Endothelial cell of umbilical vein (primary cell): ENCODE results near the gene MFSD6. TPM values are rescaled to one million over a fixed set of nuclear protein-coding genes. Genes with fewer than 3 reads are reported as not detected.

Experiments used
- BruUV-seq: library from RNA; stranded (reverse); fragments of 400-500 nt; replicated peaks from 2 replicates; lab custom pipeline; 2021; lab: Mats Ljungman, UMichigan
- CTCF ChIA-PET: fragments of 300-600, 350-600 bp; sonication (Branson Sonifier 250); formaldehyde crosslinking; loops from one replicate; lab custom pipeline; 2021; ENCODE audit warnings: antibody characterized with exemption, inconsistent platforms; lab: Charles Lee
- POLR2A ChIA-PET: fragments of 300-600, 350-600 bp; sonication (Branson Sonifier 250); formaldehyde crosslinking; loops from one replicate; lab custom pipeline; 2021; ENCODE audit warnings: antibody characterized with exemption, inconsistent platforms; lab: Charles Lee
- DNase-seq: peaks from one replicate; pipeline ENCODE4 v3.0.0-alpha.2; 2011; ENCODE audit warnings: low read depth, low spot score
- FAIRE-seq: peaks from 2 replicates; lab custom pipeline; 2011; peaks lifted over from hg19 to GRCh38; lab: Jason Lieb, UNC
- H2AFZ ChIP-seq: 2 replicates; pipeline ENCODE4 v1.6.0; 2012; ENCODE audit warnings: low read depth, low read length, control low read depth, inconsistent platforms
- H3K27ac ChIP-seq: 2 replicates; pipeline ENCODE4 v1.5.1; 2011; ENCODE audit warnings: low read depth, mild to moderate bottlenecking, control low read depth, low read length, moderate library complexity; ENCODE audit not compliant: insufficient read depth
- H3K27me3 ChIP-seq, 2 experiments: 2 replicates each; pipeline versions ENCODE4 v1.6.0 to v1.6.1; 2011; ENCODE audit warnings: low read length in 2 of 2, mixed read lengths in 1 of 2; ENCODE audit not compliant: control insufficient read depth in 2 of 2, insufficient read depth in 2 of 2
- H3K36me3 ChIP-seq, 2 experiments: 2 replicates in 1 of 2; 3 replicates in 1 of 2; pipeline ENCODE4 v1.5.1; 2011; ENCODE audit warnings: low read length in 2 of 2, mild to moderate bottlenecking in 1 of 2, moderate library complexity in 1 of 2; ENCODE audit not compliant: control insufficient read depth in 2 of 2, insufficient read depth in 2 of 2; ENCODE audit errors: extremely low read depth in 1 of 2
- H3K4me1 ChIP-seq: 3 replicates; pipeline ENCODE4 v1.5.1; 2011; ENCODE audit warnings: mild to moderate bottlenecking, low read length; ENCODE audit not compliant: control insufficient read depth, insufficient read depth; ENCODE audit errors: extremely low read depth
- H3K4me2 ChIP-seq: 2 replicates; pipeline ENCODE4 v1.6.1; 2011; ENCODE audit warnings: low read length, control low read depth, mixed read lengths; ENCODE audit not compliant: insufficient read depth
- H3K4me3 ChIP-seq, 3 experiments: fragments of 200-600 bp in 1 of 3; sonication (generic), shearing (Covaris generic) in 1 of 3; replicated peaks in 1 of 3; 2 replicates each; pipeline ENCODE4 v1.5.1; 2011 to 2016; ENCODE audit warnings: control low read depth in 3 of 3, low read length in 3 of 3, mild to moderate bottlenecking in 2 of 3, inconsistent platforms in 1 of 3, low read depth in 1 of 3, moderate library complexity in 1 of 3; ENCODE audit not compliant: insufficient read depth in 1 of 3
- H3K79me2 ChIP-seq: 2 replicates; pipeline ENCODE4 v1.6.0; 2012; ENCODE audit warnings: low read length, inconsistent platforms; ENCODE audit not compliant: control insufficient read depth, insufficient read depth
- H3K9ac ChIP-seq: replicated peaks from 2 replicates; pipeline ENCODE3; 2011; ENCODE audit warnings: low read length, control low read depth; ENCODE audit not compliant: insufficient read depth; ENCODE audit errors: extremely low read depth
- H3K9me1 ChIP-seq: replicated peaks from 3 replicates; pipeline ENCODE4 v1.6.0; 2011; ENCODE audit warnings: mild to moderate bottlenecking, low read length; ENCODE audit not compliant: control insufficient read depth, insufficient read depth; ENCODE audit errors: extremely low read depth
- H3K9me3 ChIP-seq: replicated peaks from 2 replicates; pipeline ENCODE4 v1.5.1; 2012; ENCODE audit warnings: low read length, inconsistent platforms; ENCODE audit not compliant: control insufficient read depth, insufficient read depth
- H4K20me1 ChIP-seq: replicated peaks from 2 replicates; pipeline ENCODE3; 2011; ENCODE audit warnings: mild to moderate bottlenecking, low read length; ENCODE audit not compliant: control insufficient read depth, insufficient read depth; ENCODE audit errors: extremely low read depth
- EZH2 ChIP-seq: IDR thresholded peaks from 2 replicates; pipeline ENCODE4 v1.6.1; 2012; ENCODE audit warnings: borderline replicate concordance, low read depth, mild to moderate bottlenecking, moderate library complexity, low read length, inconsistent platforms; ENCODE audit not compliant: severe bottlenecking
- FOS ChIP-seq: IDR thresholded peaks from 2 replicates; pipeline ENCODE4 v1.6.1; 2011; ENCODE audit warnings: mild to moderate bottlenecking, low read length, moderate library complexity, borderline replicate concordance; ENCODE audit not compliant: insufficient read depth
- GATA2 ChIP-seq: IDR thresholded peaks from 2 replicates; pipeline ENCODE4 v1.7.0; 2011; ENCODE audit warnings: low read depth, mild to moderate bottlenecking, moderate library complexity, mixed read lengths, low read length; ENCODE audit not compliant: insufficient read length, insufficient read depth
- JUN ChIP-seq: IDR thresholded peaks from 2 replicates; pipeline ENCODE4 v1.6.1; 2011; ENCODE audit warnings: borderline replicate concordance, low read depth; ENCODE audit not compliant: insufficient read length, insufficient read depth
- MAX ChIP-seq: IDR thresholded peaks from 2 replicates; pipeline ENCODE4 v1.6.1; 2011; ENCODE audit not compliant: insufficient read depth, insufficient read length
- POLR2A ChIP-seq: IDR thresholded peaks from 2 replicates; pipeline ENCODE4 v1.6.1; 2012; ENCODE audit warnings: low read depth, mild to moderate bottlenecking, control low read depth, low read length
- dilution Hi-C: fragments of 300-500 bp; cut with MboI; formaldehyde crosslinking; loops from one replicate; pipeline ENCODE4 v1.15.0; 2019; ENCODE audit warnings: low sequenced_read_pairs; ENCODE audit not compliant: extremely low pct_ligation_motif_present
- intact Hi-C: fragments of 100-400 bp; cut with micrococcal nuclease; formaldehyde crosslinking; loops from one replicate; pipeline ENCODE4 v1.10.0; 2022
- polyA plus RNA-seq, 4 experiments: library from polyadenylated mRNA; depleted of rRNA in 3 of 4; stranded (reverse) in 3 of 4; unstranded in 1 of 4; fragments of >200 nt; gene quantifications; 2 replicates each; pipeline versions ENCODE4 v1.2.1 to v1.2.3, GENCODE V29; 2011 to 2012; ENCODE audit warnings: missing spikeins in 1 of 4
- total RNA-seq: library from RNA; stranded (reverse); gene quantifications from 2 replicates; pipeline ENCODE4 v1.2.3, GENCODE V29; 2021
- TF ChIP-seq, protein P1 (sequence below), 2 donors: IDR thresholded peaks; 1 replicate in 1 of 2; 2 replicates in 1 of 2; pipeline ENCODE4 v1.5.1; 2011; ENCODE audit warnings: low read length in 2 of 2, mild to moderate bottlenecking in 2 of 2, moderate library complexity in 2 of 2, control low read depth in 1 of 2, inconsistent platforms in 1 of 2, low read depth in 1 of 2; ENCODE audit not compliant: insufficient read depth in 1 of 2; ENCODE audit errors: extremely low read depth in 1 of 2

MFSD6 gene
- total and polyA plus RNA-seq, 2 donors (not counting 3 experiments of a cell fraction or from before 2014, with no cell fraction given): 4.3 to 4.5 TPM

GRCh38 chr2:190497428-190497827, 89.3 kb downstream of the MFSD6 start:
- no TSS peak for BruUV-seq
- dilution Hi-C loops (no loop called here), intact Hi-C loops (no loop called here)
- DNase-seq: no peak
- no peaks in the 10 kb centered on the region for H3K4me1 ChIP-seq
- H3K4me3 ChIP-seq: no peak overlapping the region
- no peaks in the 10 kb centered on the region for H3K79me2 ChIP-seq
- H3K36me3 ChIP-seq: no peaks in the 10 kb centered on the region
- POLR2A ChIA-PET: no interaction called here
- no peak for FAIRE-seq
- H4K20me1 ChIP-seq: no peaks in the 10 kb centered on the region
- H3K4me2 ChIP-seq: no peak overlapping the region
- TF ChIP-seq, protein P1, sequence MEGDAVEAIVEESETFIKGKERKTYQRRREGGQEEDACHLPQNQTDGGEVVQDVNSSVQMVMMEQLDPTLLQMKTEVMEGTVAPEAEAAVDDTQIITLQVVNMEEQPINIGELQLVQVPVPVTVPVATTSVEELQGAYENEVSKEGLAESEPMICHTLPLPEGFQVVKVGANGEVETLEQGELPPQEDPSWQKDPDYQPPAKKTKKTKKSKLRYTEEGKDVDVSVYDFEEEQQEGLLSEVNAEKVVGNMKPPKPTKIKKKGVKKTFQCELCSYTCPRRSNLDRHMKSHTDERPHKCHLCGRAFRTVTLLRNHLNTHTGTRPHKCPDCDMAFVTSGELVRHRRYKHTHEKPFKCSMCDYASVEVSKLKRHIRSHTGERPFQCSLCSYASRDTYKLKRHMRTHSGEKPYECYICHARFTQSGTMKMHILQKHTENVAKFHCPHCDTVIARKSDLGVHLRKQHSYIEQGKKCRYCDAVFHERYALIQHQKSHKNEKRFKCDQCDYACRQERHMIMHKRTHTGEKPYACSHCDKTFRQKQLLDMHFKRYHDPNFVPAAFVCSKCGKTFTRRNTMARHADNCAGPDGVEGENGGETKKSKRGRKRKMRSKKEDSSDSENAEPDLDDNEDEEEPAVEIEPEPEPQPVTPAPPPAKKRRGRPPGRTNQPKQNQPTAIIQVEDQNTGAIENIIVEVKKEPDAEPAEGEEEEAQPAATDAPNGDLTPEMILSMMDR (IDR thresholded peaks at IDR 0.05; ENCODE audit: extremely low read depth in 1 of 2, insufficient read depth in 1 of 2, low read depth in 1 of 2, low read length in 2 of 2): no peak
- TF ChIP-seq JUN: no peak
- no peak for TF ChIP-seq EZH2
- no peak for TF ChIP-seq FOS
- no peak for TF ChIP-seq GATA2
- TF ChIP-seq MAX: no peak
- TF ChIP-seq POLR2A: no peak
- no peak overlapping the region for H2AFZ ChIP-seq
- no peaks in the 10 kb centered on the region for H3K9me1 ChIP-seq
- H3K27ac ChIP-seq: no peak overlapping the region
- no peak overlapping the region for H3K9ac ChIP-seq
- H3K27me3 ChIP-seq: no peaks in the 10 kb centered on the region
- CTCF ChIA-PET: no interaction called here
- no peaks in the 10 kb centered on the region for H3K9me3 ChIP-seq
